H1 (cell line): ENCODE measurements around the gene VEPH1. TPM values are rescaled to one million over a fixed set of nuclear protein-coding genes. Genes with fewer than 3 reads are reported as not detected.

Experiments
- BACH1 ChIP-seq: IDR thresholded peaks from 2 replicates; pipeline ENCODE4 v1.6.1; 2012; ENCODE audit warnings: low read length, improper control_type of control experiment
- CHD1 ChIP-seq: IDR thresholded peaks from 2 replicates; pipeline ENCODE4 v1.6.1; 2012; ENCODE audit warnings: low read depth, low read length, improper control_type of control experiment
- CTBP2 ChIP-seq: IDR thresholded peaks from 2 replicates; pipeline ENCODE4 v1.7.0; 2011; ENCODE audit warnings: borderline replicate concordance, mild to moderate bottlenecking, moderate library complexity, mixed read lengths, low read length; ENCODE audit not compliant: insufficient read depth, insufficient read length
- FOSL1 ChIP-seq: IDR thresholded peaks from 2 replicates; pipeline ENCODE4 v1.6.1; 2011; ENCODE audit warnings: mild to moderate bottlenecking, low read depth, low read length, moderate library complexity; ENCODE audit not compliant: insufficient read depth
- KDM4A ChIP-seq: IDR thresholded peaks from one replicate; pipeline ENCODE4 v1.7.1; 2012; ENCODE audit warnings: low read depth, mild to moderate bottlenecking, moderate library complexity, low read length, inconsistent platforms; ENCODE audit not compliant: severe bottlenecking
- MAFK ChIP-seq: IDR thresholded peaks from 2 replicates; pipeline ENCODE4 v1.6.1; 2012; ENCODE audit warnings: low read depth, mild to moderate bottlenecking, improper control_type of control experiment, low read length
- PHF8 ChIP-seq: fragments of 200-600 bp; sonication (generic); conservative IDR thresholded peaks from 2 replicates; pipeline ENCODE4 v1.7.1; 2012; ENCODE audit warnings: low read depth, mild to moderate bottlenecking, inconsistent platforms, low read length, moderate library complexity
- RFX5 ChIP-seq: IDR thresholded peaks from 2 replicates; pipeline ENCODE4 v1.6.1; 2011; ENCODE audit warnings: low read depth, low read length, improper control_type of control experiment, borderline replicate concordance
- TEAD4 ChIP-seq: IDR thresholded peaks from 2 replicates; pipeline ENCODE4 v1.6.1; 2012; ENCODE audit warnings: low read depth, low read length, inconsistent platforms, mixed read lengths
- ZNF274 ChIP-seq: IDR thresholded peaks from 2 replicates; pipeline ENCODE4 v1.7.0; 2012; ENCODE audit warnings: low read length, borderline replicate concordance; ENCODE audit errors: extremely low read depth
- polyA plus RNA-seq, 7 experiments: library from polyadenylated mRNA; depleted of rRNA in 3 of 7; stranded (reverse) in 5 of 7; unstranded in 2 of 7; fragments of >200 nt in 5 of 7; fragments of 200-250 nt in 2 of 7; gene quantifications; 1 replicate in 5 of 7; 2 replicates in 1 of 7; 4 replicates in 1 of 7; pipeline versions ENCODE4 v1.2.1 to v1.2.3, GENCODE V29; 2011 to 2013; ENCODE audit warnings: missing spikeins in 2 of 7, mixed read lengths in 2 of 7
- total RNA-seq: library from RNA; stranded (reverse); fragmentation: NEBNext Ultra II Directional; extraction: Animal tissue kit (Norgen Biotek cat#: 25700); gene quantifications from 2 replicates; pipeline ENCODE4 v1.2.1, GENCODE V29; 2021
- TF ChIP-seq, protein P1 (sequence below): IDR thresholded peaks from 2 replicates; pipeline ENCODE4 v1.6.1; 2012; ENCODE audit warnings: low read length, inconsistent platforms
- TF ChIP-seq, protein P2 (sequence below): IDR thresholded peaks from 2 replicates; pipeline ENCODE4 v1.6.1; 2012; ENCODE audit warnings: inconsistent platforms

VEPH1 gene
- total and polyA plus RNA-seq, 2 of the 8 experiments (the other 6 are each of a cell fraction or from before 2014, with no cell fraction given), result 12.0 to 18.3 TPM

DNA sequence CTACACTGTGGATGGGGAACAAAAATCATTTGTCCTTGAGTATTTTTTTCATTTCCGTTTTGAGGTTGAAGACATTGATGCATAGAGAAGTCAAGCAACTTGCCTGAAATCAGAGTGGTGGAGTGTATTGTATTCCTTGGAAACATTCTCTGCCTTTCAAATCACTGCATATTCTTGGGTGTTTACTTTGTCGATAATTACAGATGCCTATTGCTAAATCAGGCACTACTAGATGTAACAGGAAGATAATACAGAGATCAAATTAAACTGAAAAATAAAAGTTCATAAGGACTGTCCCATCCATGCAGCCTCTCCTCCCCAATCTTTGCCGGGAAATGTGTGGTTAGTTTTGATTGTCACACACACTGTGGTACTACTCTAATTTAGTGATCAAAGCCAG is 37.4 kb upstream of the VEPH1 start (continued):
- TF ChIP-seq, protein P1, sequence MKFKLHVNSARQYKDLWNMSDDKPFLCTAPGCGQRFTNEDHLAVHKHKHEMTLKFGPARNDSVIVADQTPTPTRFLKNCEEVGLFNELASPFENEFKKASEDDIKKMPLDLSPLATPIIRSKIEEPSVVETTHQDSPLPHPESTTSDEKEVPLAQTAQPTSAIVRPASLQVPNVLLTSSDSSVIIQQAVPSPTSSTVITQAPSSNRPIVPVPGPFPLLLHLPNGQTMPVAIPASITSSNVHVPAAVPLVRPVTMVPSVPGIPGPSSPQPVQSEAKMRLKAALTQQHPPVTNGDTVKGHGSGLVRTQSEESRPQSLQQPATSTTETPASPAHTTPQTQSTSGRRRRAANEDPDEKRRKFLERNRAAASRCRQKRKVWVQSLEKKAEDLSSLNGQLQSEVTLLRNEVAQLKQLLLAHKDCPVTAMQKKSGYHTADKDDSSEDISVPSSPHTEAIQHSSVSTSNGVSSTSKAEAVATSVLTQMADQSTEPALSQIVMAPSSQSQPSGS, result no peak
- TF ChIP-seq TEAD4, result no peak
- TF ChIP-seq CHD1, result no peak
- TF ChIP-seq FOSL1, result no peak
- no peak for TF ChIP-seq MAFK
- TF ChIP-seq BACH1, result no peak
- no peak for TF ChIP-seq CTBP2
- no peak for TF ChIP-seq ZNF274
- TF ChIP-seq, protein P2, sequence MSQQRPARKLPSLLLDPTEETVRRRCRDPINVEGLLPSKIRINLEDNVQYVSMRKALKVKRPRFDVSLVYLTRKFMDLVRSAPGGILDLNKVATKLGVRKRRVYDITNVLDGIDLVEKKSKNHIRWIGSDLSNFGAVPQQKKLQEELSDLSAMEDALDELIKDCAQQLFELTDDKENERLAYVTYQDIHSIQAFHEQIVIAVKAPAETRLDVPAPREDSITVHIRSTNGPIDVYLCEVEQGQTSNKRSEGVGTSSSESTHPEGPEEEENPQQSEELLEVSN, result no peak
- TF ChIP-seq RFX5, result no peak
- TF ChIP-seq PHF8, result no peak
- TF ChIP-seq KDM4A, result no peak
- TF ChIP-seq, all 59 proteins: peak for 0
